ENCODE measurements around the gene HDAC7. TPM values are rescaled to one million over a fixed set of nuclear protein-coding genes. Genes with fewer than 3 reads are reported as not detected.

HDAC7 gene
- total RNA-seq, 4 donors from 2014 or later = 58.3 to 105 (median 82.5) TPM

DNA sequence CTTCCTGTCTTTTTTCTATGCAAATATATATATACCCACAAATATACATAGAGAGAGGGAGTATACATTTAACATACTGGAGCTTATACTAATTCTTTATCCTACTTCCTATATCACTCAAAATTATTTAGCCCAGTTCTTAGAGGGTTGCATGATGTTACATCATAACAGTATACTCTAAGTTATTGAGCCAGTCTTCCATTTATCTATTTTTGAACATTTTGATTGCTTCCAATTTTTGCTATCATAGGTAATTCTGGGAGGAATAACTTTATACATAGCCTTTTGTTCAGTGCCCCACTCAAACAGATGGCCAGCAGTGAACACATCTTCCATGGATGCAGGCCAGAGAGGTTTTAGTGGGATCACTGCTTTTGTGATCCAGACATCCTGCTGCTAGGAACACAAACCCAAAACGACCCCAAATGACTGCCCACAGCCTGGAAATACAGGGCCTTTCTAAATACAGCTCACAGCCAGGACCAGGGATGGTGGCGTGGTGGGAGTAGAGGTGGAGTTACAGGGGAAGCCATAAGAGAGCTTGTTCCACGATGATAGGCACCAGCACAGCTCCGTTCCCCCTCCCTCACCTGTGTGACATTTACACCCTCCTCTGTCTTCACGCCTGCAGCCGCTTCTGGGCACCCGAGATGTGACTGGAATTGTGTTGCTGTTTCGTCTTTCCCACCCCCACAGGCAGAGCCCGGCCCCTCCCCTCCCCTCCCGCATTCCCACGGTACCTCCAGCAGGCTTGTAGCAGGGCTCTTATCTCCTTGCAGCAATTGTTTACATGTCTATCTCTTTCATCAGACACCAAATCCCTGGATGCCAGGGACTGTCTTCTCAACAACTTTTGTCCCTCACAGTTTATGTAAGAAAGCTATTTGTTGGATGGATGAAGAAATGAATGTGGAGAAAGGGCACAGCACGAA, 30.7 kb upstream of the HDAC7 start:
- 70% methylated on average over 12 of the region's 12 CpGs for WGBS

DNA sequence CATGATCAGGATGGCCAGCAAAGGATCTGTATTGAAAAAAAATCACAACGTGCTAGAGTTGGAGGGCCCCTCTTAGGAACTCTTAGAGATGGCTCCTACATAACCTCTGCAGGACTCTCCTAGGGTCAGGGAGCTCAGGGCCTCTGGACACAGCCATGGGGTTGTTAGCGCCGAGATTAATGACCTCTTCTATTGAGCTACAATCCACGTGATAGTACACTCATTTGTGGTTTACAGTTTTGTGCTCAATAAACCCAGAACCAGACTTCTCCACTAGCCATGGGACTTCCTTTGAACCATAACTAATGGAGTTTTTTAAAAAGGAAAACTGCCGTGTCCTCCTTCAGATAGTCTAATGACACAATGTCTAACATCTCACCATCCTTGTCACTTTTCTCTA, 29.6 kb upstream of the HDAC7 start:
- Histone ChIP-seq H3K27ac (replicated peaks in 1 of 4) (no peak overlapping the region), H3K9me3 (no peaks in the 10 kb centered on the region), H3K4me3 (no peak overlapping the region), H3K4me1 (peaks cover 0 to 8% (median 6%) of the 10 kb centered on the region in 4 donors), H3K36me3 (no peaks in the 10 kb centered on the region), H3K27me3 (peaks cover 0 to 7% (median 0%) of the 10 kb centered on the region in 4 donors)
- TF ChIP-seq POLR2A (IDR thresholded peaks at IDR 0.05; ENCODE audit: low read depth) (no peak), EP300 (IDR thresholded peaks at IDR 0.05) (no peak), CTCF (IDR thresholded peaks at IDR 0.05) (no peak), POLR2AphosphoS5 (IDR thresholded peaks at IDR 0.05) (no peak)
- intact Hi-C loops (cut with DNase I) = no loop called here
- WGBS = 56% methylated on average over 5 of the region's 5 CpGs
- DNase-seq (ENCODE audit: extremely low spot score) = no peak

More for the DNA sequence above, 30.7 kb upstream of the HDAC7 start:
- intact Hi-C loops (cut with DNase I) = no loop called here
- no peak overlapping the region for H3K4me3 ChIP-seq
- TF ChIP-seq CTCF (IDR thresholded peaks at IDR 0.05) (no peak), POLR2A (IDR thresholded peaks at IDR 0.05; ENCODE audit: low read depth) (no peak), POLR2AphosphoS5 (IDR thresholded peaks at IDR 0.05) (no peak), EP300 (IDR thresholded peaks at IDR 0.05) (no peak)
- no peaks in the 10 kb centered on the region for H3K4me1 ChIP-seq
- no peaks in the 10 kb centered on the region for H3K9me3 ChIP-seq
- H3K27me3 ChIP-seq = no peaks in the 10 kb centered on the region
- DNase-seq (ENCODE audit: extremely low spot score) = no peak
- no peaks in the 10 kb centered on the region for H3K36me3 ChIP-seq
- no peak overlapping the region for H3K27ac ChIP-seq (replicated peaks in 1 of 4)

DNA sequence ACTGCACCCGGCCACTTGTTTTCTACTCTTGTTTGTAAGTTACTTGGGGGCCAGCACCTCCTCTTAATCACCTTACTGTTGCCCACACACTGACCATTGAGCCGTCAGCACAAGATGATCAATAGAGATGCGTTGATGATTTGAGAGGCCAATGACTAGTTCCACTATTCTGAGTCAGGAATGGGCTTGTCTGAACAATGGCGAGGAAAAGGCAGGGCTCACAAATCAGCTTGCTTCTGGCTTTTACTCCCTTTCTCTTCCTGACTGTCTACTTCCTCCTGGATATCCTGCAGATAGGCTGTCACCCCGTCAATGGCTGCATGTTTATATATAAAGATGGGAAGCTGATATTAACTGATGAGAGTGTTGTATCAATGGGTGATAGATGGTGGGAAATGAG, 29.1 kb upstream of the HDAC7 start:
- peaks cover 0 to 11% (median 7%) of the 10 kb centered on the region in 4 donors for H3K4me1 ChIP-seq
- TF ChIP-seq CTCF (IDR thresholded peaks at IDR 0.05) (no peak), POLR2A (IDR thresholded peaks at IDR 0.05; ENCODE audit: low read depth) (no peak)
- WGBS = 70% methylated on average over 5 of the region's 5 CpGs
- H3K36me3 ChIP-seq = no peaks in the 10 kb centered on the region
- no peak overlapping the region for H3K4me3 ChIP-seq
- intact Hi-C loops (cut with DNase I) = no loop called here
- DNase-seq (ENCODE audit: extremely low spot score) = no peak
- no peaks in the 10 kb centered on the region for H3K9me3 ChIP-seq
- H3K27me3 ChIP-seq = peaks cover 0 to 11% (median 0%) of the 10 kb centered on the region in 4 donors
- no peak overlapping the region for H3K27ac ChIP-seq (replicated peaks in 1 of 4)

GRCh38 chr12:47846294-47846996, 26.7 kb upstream of the HDAC7 start:
- WGBS = 93% methylated on average over 13 of the region's 14 CpGs
- H3K4me3 ChIP-seq = no peak overlapping the region
- H3K36me3 ChIP-seq = no peaks in the 10 kb centered on the region
- H3K27ac ChIP-seq (replicated peaks in 1 of 4) = no peak overlapping the region
- no peak for DNase-seq (ENCODE audit: extremely low spot score)
- intact Hi-C loops (cut with DNase I) = no loop called here
- no peaks in the 10 kb centered on the region for H3K9me3 ChIP-seq
- peaks cover 0 to 12% (median 9%) of the 10 kb centered on the region in 4 donors for H3K4me1 ChIP-seq
- no peak for TF ChIP-seq EP300 (IDR thresholded peaks at IDR 0.05)
- TF ChIP-seq CTCF (IDR thresholded peaks at IDR 0.05) = no peak
- TF ChIP-seq POLR2AphosphoS5 (IDR thresholded peaks at IDR 0.05) = no peak
- no peak for TF ChIP-seq POLR2A (IDR thresholded peaks at IDR 0.05; ENCODE audit: low read depth)
- H3K27me3 ChIP-seq = peaks cover 0 to 14% (median 0%) of the 10 kb centered on the region in 4 donors

Data from esophagus muscularis mucosa (tissue), 4 donors.